ENCODE measurements around the gene ATG13.
A peak's percentile ranks its signal among the peaks of the same experiment; 100 is the strongest.
"Not testable (repeated sequence)": the region's sequence is repeated elsewhere in the genome, so short reads cannot be mapped to it uniquely, and the experiment has no call there.

The ATG13 gene

DNA sequence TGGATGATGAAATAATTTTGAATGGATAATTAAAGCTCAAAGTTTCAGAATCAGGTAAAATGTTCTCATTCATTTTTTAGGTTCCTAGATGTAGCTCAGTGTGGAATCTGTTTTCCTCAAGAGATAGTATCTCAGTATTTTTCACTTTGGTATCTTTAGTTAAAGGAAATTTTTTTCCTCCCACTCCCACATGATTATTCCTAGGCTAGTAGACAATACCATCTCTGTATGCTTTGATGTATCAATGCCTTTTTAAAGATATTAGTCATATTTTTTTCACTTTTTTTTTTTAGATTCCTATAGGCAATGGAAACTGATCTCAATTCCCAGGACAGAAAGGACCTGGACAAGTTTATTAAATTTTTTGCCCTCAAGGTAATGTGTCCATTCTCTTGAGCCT is 26.6 kb downstream of the ATG13 start:
- no peak for DNase-seq (ENCODE audit: low spot score)

DNA sequence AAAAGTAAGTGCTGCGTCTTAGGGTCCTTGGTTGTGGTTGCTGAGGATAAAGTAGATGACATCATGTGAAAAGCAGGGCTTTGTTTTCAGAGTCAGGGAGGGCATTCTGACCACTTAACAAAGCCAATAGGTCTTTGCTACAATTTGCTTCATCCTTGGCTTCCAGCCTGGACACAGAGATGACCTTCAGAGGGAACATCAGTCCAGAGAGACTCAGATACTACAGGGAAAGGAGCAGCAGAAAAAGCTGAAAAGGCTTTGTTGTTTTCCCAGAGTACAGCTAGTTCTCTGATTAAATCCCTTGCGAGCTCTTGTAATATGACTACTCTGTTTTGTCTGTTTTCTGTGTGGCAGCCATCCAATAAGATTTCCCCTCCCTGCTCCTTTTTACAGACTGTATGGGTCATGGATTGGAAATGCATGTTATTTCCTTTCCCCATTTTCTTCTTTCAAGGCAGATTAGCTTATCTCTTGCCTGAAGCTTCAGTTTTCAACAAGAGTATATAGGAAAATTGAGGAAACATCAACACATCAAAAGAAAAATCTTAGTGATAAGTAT is 31.9 kb downstream of the ATG13 start:
- DNase-seq (ENCODE audit: low spot score): no peak

DNA sequence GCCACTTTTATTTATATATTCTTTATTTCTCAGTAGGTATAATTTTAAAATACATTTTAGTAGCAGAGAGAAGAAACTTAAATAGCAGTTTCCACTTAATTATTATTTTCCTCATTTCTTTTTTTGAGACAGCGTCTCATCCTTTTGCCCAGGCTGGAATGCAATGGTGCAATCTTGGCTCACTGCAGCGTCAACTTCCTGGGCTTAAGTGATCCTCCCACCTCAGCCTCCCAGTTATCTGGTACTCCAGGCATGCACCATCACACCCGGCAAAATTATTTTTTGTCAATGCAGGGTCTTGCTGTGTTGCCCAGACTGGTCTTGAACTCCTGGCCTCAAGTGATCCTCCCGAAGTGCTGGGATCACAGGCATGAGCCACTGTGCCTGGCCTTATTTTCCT is 38.3 kb downstream of the ATG13 start:
- DNase-seq (ENCODE audit: low spot score): no peak

DNA sequence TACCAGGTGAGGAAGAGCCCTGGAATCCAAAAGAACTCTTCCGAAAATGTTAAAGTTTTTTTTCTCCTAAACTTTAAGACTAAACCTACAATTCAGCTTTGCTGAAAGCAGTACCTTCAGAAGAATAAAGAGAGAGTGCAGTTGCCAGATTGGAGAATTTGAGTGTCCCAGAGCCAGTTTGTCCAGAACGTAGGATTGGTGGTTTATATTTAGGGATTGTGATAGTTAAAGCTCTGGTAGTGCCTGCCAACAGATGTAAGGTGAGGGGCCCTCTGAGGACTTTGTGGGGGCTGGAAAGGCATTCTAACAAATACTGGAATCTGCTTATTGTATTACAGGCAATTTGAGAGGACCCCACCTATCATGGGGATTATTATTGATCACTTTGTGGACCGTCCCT is 39.8 kb downstream of the ATG13 start:
- no peak for DNase-seq (ENCODE audit: low spot score)

DNA sequence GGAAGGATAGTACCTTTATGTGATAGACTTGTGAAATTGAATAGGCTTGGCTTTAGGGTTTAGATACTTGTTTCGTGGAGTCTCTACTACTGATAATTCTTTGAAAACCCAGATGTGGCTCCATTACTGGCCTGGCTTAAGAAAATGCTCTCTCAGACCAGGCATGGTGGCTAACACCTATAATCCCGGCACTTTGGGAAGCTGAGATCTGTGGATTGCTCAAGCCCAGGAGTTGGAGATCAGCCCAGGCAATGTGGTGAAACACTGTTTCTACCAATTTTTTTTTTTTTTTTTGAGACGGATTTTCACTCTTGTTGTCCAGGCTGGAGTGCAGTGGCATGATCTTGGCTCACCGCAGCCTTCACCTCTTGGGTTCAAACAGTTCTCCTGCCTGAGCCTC is 40.9 kb downstream of the ATG13 start:
- no peak for DNase-seq (ENCODE audit: low spot score)

DNA sequence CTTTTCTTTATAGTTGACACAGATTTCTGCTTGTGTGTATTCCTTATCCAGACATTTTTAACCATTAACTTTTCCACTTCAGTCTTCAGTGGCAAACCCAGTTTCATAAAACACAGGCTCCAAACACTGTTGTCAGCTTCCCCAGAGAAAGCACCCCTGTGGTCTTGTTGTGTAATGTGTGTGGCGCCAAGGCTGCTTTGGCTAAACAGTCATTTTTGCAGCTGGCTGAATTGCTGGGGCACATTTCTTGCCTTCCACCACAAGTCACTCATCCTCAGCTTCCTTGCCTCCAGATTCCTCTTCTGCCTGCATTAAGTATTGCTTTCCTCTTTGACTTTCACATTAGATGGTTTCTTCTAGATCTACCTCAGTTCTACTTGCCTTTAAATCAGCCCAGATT is 42.6 kb downstream of the ATG13 start:
- DNase-seq (ENCODE audit: low spot score): no peak

DNA sequence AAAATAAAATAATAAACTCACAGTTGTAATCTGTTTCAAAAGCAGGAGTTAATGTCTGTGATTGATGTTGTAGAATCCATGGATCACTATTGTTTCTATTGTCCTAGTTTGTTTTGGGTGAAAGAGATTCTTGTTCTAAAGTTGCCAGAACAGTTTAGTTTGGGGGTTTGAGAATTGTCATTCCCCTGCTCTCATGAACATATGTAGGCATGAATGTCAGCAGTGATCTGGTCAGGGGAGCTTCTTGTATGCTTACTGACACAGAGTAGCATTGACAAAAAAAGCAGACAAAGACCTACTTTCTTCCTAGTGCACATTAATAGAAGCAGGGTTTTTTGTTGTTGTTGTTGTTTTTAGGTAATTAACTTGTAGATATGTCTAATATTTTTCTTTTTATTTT is 44.5 kb downstream of the ATG13 start:
- DNase-seq (ENCODE audit: low spot score): no peak

DNA sequence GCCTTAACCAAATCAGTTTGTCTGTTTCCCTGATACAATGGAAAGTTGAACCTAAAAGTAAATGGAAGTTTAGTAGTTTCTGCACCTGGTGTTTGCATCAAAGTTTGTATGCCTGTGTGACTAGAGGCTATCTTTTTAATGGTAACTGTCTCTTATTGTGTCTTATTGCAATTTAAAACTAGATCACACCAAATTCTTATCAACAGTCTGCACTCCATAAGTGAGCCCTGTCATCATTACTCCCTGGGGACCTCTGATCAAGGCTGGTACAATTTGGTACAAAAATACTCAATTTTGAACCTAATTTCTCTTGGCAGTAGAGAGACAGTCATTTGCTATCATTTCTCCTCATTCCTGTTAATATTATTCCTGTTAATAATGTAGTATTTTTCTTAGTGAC is 45.0 kb downstream of the ATG13 start:
- no peak for DNase-seq (ENCODE audit: low spot score)

DNA sequence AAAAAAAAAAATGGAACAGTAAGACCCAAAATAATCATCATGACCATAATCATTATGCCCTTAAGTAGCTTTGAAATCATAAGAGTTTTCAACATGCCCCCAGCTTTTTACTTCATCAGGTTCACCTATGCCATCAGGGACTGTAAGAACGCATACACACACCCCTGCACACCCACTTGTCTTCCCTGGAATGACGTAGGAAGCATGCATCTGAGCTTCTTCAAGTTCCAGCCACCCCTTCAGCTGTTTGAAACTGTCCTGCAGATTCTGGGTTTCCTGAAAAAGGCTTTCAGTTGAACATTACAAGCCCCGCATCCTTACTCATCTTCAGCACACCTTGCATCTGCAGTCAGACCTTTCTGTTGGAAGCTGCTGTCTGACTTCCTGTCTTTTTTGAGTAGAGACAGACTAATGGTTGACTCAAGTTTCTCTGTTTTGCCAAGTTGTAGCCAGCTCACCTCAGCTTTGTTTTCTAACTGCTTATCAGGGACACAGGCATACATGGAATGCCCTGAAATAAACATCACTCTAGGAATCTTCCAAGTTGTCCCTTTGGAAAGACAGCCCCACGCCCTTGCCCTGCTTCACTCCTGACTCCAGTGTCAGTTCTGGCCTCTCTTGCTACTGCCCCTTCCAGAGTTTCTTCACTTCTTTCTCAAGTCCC is 46.1 kb downstream of the ATG13 start:
- DNase-seq (ENCODE audit: low spot score): no peak

DNA sequence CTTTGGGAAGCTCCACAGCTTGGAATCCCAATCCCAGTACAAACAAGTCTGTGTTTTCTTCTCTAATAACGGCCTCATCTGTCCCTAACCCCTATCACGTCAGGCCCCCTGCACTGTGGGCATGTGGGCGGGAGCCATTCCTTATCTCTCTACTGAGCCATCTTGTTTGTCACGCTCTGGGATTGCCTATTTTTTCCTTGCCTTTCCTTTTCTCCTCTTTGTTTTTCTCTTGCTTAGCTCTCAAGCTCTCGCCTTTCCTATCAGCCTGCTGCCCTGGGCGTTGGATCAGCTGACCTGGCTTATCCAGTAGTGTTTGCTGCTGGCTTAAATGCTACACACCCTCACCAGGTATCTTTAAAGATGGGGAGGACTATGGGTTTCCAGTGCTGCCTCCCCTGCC is 47.3 kb downstream of the ATG13 start:
- DNase-seq (ENCODE audit: low spot score): no peak

DNA sequence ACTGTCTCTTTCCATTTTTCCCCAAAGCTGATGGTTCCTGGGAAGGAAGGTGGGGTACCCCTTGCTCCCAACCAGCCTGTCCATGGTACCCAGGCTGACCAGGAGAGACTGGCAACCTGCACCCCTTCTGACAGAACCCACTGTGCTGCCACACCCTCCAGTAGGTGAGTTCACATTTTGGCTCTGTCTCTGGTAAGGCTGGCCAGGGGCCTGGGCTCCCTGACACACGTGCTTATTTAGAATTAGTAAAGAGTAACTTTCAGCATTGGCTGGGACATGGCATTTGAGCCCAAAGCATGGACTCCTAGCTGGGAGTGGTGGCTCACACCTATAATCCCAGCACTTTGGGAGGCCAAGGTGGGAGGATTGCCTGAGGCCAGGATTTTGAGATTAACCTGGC is 48.0 kb downstream of the ATG13 start:
- DNase-seq (ENCODE audit: low spot score): no peak

DNA sequence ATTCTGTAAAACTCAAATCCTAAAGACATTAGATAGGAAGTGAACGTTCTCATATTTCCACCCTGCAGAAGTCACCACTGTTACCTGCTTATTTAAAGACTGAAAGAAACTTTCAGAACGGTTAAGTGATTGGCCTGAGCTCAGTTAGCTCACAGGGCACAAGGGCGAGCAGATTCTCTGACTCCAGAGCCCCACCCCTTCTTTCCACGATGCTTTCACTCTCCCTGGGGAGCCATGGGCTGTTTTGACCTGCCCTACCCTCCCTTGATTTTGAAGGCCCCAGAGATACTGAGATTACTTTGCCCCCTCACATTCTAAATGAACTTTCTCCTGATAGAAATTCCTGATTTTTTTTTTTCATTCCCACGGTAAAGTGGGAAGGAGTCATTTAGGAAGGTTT is 49.2 kb downstream of the ATG13 start:
- no peak for DNase-seq (ENCODE audit: low spot score)

DNA sequence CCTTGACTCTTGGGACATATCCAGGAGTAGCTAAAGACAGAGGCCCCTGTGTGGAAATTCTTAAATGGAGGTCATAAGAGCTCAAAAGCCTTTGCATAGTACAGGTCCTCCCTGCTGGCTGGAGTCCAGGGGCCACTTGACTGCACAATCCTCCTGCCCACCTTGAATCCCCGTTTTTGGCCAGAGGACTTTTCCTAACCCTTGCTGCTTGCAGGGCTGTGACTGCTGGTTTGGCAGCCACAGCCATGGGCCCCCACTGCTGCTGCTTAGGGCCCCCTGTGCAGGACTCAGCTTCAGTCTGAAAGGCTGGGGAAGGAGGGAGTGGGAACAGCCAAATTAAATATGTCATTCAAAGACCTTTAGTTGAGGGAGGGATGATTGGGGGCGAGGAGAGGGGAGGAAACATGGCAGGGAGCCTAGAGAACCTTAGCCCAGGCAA is 49.7 kb downstream of the ATG13 start:
- no peak for DNase-seq (ENCODE audit: low spot score)

DNA sequence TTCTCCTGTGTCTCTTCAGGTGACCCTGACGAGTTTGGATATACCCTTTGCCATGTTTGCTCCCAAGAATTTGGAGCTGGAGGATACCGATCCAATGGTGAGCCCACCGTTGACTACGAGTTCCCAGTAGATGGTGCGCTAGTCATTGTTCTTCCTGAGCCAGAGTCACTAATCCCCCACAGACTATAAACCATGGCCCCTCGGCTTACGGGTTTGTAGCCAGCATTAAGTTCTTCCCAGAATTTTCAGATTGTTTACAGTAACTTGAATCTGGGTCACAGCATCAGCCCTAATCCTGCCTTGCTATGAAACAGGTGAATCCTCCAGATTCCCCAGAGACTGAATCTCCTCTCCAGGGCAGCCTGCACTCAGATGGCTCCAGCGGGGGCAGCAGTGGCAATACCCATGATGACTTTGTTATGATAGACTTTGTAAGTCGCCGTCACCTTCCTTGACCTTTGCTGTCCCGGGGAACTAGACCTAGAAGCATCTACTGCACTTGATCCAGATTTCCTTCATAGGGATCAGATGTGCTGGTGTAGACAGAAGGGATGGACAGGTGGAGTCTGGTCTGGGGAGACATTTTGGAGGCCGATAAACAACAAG is 51.2 kb downstream of the ATG13 start:
- no peak for DNase-seq (ENCODE audit: low spot score)

DNA sequence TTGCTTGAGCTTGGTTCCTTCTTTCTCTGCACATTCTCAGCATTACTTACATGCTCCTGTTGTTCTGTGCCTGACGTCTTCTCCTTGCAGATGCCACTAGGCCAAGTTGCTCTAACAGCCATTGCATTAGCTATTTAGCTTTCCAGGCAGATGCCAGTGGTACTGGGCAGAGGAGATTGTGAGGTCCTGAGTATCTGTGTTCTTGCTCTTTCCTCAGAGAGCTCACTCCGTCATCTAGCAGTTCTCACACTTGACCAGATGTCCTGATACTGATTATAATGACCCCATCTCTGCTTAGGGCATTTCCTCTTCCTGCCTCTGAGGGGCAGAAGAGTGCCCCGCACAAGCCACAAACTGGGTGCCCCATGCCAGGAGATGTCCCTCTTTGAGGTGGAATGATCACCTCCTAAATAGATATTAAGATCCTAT is 52.4 kb downstream of the ATG13 start:
- peak; percentile 39 for DNase-seq (ENCODE audit: low spot score)

DNA sequence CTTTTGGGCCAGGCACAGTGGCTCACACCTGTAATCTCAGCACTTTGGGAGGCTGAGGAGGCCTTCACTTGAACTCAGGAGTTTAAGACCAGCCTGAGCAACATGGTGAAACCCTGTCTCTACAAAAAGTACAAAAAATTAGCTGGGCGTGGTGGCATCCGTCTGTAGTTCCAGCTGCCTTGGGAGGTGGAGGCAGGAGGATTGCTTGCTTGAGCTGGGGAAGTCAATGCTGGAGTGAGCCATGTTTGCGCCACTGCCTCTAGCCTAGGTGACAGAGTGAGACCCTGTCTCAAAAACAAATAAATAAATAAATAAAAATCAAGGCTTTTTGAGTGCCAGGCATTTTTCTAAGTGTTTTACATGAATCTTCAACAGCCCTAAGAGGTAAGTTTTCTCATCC is 53.2 kb downstream of the ATG13 start:
- DNase-seq (ENCODE audit: low spot score): not testable (repeated sequence)

DNA sequence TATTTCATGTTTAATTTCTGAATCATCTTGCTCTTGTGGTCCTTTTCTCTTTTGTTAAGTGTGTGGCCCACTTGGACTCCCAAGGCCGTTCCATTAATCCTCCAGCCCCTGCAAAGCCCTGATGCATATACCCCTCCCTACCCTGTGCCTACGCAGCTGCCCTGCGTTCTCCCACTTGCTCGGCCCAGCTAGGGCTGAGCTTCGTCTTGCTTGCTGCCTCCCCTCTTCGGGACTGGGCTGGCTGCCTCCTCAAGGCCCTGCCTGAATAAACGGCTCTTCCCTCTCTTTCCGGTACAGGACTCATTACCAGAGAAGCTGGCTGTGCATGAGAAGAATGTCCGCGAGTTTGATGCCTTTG is 54.6 kb downstream of the ATG13 start:
- DNase-seq (ENCODE audit: low spot score): no peak

DNA sequence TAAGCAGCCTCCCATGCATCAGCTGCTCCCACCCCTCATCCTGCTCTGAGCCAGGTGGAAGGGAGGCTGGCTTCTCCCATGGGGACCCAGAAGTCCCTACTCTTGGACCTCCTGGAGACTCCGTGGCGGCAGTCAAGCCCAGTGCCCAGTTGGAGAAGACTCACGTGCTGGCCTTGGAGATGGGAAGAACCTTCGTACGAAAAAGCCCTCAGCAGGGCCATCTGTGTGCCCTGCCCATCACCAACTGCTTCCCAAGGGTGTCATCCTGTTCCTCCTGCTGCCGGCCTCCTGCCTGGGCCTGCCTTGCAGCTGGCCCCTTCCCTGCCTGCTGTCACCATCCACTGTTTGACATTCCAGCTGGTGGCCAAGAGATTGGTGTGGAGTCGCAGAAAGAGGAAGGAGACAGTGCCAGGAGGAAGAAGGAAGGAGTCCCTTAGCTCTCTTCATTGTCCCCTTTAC is 55.1 kb downstream of the ATG13 start:
- DNase-seq (ENCODE audit: low spot score): no peak

DNA sequence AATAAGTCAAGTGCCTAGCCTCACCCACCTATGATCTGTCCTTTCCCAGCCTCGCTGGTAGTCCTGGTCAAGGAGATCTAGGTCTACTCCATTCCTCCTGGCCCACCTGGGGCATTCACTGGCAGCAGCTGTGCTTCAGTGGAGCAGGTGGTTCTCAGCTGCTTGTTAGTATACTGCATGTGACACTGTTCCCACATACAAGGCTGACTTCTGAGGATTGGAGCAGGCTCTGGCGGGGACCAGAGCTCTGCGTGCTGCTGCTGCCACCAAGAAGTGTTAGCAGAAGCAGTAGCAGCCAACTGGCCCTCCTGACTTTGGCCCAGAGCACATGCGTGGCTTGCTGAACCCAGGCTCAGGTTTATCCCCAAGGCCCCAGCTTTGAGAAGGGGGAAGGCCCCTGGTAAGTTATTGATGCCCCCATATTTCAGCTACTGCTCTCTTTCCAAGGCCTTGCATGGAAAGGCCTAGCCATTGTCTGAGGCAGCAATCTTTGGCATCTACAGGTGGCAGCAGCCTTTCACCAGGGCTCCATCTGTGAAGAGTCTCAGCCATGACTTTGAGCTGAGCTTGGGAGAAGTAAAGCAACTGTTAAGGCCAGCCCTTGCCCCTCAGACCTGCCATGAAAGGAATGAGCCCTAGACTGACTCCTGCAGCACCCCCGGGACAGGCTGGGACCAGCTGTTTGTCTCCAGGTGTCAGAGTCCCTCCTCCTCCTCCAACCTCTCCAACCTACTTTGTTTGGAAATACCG is 56.5 kb downstream of the ATG13 start:
- no peak for DNase-seq (ENCODE audit: low spot score)

DNA sequence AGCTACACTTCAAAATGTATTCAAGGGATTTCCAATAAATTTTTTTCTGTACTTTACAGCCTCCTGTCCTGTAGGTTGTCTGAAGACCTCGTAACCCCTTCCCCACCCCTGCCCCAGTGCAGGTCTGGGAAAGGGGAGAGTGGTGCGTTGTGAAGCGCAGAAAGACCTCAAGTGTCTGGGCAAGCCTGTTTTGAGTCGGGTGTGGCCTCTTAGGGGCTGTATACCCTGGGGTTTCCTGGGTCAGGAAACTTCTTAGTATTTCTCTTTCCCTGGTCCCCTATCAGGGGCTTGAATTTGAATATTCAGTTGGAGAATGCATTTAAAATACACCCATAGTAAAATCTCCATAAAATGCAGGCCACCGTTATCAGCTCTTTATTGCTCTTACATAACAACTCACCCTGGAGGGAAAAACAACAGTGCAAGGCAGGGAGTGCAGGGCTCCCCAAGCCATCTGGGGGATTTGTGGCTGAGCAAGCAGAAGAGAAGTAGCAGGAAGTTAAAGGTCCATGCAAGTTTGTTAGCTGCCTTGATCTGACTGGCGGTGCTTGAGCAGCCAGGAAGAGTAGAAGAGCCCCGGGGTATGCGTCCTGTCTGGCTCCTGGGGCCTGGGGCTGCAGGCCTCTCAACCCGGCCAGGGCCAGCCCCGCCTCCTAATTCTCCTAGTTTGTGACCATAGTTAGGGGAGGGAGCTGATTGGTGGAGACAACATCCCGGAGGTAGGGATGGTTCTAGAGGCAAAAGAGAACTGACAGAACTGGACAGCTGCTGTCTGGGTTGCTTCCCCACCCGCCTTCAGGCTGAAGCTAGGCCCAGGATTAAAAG is 57.3 kb downstream of the ATG13 start:
- DNase-seq (ENCODE audit: low spot score): no peak

DNA sequence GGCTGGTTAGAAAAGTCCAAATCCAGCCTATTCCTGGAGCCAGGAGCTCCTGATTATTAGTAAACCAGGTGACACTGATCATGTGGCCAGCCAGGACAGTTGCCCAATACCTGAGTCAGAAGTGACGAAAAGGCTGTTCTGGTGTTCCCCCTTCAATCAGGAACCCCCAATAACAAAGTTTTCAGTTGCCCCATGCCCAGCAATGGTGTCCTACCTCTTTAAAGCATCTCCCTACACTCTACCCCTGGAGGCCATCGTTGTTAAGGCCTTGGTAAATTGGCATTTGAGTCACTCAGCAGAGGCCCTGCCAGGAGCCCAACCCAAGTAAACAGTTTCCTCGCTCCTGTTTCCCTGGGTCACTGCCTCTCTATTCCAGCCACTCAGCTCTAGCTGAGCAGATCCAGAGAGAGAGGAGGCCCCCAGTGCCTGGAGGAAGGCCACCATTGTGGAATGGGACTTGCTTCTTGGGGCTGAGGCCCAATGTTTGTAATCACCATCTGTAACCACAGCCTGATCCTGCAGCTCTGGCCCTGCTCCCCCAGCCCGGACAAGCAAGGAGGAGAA is 58.0 kb downstream of the ATG13 start:
- no peak for DNase-seq (ENCODE audit: low spot score)

DNA sequence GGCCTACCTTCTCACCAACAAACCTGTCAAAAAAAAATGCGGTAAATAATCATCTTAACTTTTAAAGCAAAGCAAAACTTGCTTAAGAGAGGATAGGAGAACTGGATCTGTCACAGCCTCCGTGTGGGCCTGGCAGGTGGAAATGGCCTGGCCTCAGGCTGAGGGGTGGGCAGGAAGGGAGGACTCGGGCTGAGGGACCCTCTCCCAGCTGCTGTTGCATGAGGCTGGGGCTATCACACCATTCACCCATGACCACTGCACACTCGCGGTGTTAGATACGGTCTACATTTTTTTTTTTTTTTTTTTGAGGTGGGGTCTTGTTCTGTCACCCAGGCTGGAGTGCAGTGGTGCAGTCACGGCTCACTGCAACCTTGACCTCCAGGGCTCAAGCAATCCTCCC is 58.6 kb downstream of the ATG13 start:
- no peak for DNase-seq (ENCODE audit: low spot score)
